GM21825 (cell line): ENCODE measurements around the gene LDHD.

Source experiments
- ATAC-seq: cut with Tn5 transposase; IDR thresholded peaks from one replicate; pipeline ENCODE4 v1.9.1; 2021; ENCODE audit warnings: mild to moderate bottlenecking, moderate library complexity; ENCODE audit not compliant: unreplicated experiment

LDHD gene

DNA sequence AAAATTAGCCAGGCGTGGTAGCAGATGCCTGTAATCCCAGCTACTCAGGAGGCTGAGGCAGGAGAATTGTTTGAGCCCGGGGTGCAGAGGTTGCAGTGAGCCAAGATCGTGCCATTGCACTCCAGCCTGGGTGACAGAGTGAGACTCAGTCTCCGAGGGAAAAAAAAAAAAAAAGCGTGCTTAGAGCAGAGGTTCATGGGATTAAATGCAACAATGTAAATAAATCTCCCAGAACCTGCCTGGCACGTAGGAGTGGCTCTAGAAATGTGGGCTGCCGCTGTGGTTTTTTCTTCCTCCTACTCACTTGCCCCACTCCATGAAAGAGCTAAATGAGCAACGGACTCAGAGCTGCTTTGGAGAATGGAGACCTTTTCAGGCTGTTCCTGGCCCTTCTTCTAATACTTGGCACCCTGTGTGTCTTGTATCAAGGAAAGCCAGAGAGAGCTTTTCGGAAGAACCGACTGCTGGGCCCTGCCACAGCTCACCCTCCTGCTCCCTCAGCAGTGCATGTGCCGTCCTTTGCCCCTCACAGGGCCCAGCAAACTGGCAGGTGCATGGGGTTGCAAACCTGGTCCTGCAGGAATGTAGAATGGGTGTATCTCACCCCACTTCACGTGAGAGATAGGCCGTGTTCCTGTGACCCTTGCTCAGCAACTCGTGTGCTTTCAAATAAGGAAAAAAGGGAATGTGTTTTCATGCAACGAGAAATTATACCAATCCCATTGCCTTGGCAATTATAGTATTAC lies 52.0 kb downstream of the LDHD start:
- ATAC-seq = no peak

DNA sequence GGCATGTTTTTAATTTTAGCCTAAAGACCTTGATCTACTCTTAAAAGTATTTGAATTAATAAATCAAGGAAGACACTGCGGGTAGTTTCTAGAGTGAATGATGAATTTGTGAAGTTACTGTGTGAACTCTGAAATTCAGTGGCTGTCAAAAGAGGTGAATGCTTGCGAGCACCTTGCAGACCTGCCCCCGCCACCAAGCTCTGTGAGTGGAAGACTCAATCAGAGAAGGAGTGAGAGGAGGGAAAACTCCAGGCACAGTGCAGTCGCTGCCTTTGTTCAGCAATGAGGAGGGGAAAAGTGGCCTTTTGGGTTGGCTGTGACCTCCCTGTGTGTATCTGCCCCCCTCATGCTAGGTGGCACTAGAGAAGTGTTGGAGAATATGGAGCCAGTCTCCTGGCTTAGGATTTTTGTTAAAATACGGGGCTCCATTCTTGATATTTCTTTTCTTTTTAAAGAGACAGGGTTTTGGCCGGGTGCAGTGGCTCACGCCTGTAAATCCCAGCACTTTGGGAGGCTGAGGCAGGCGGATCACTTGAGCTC lies 53.0 kb downstream of the LDHD start:
- ATAC-seq = no peak

DNA sequence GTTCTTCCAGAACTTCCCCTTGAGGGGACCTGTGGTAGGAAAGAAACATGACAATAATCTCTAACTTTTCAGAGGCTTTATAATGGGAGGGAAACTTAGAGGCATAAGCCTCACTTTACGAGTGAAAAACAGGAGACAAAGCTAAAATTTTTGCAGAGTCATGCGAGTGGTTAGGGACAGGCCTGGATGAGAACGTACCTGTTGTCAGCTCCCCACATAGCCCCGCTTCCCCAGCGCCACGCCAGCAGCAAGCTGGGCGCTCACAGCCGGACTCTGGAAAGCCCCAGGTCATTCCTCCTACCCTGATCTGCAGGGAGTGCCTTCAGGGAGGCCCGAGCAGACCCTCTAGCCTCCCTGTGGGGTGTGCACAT lies 53.6 kb downstream of the LDHD start:
- no peak for ATAC-seq

DNA sequence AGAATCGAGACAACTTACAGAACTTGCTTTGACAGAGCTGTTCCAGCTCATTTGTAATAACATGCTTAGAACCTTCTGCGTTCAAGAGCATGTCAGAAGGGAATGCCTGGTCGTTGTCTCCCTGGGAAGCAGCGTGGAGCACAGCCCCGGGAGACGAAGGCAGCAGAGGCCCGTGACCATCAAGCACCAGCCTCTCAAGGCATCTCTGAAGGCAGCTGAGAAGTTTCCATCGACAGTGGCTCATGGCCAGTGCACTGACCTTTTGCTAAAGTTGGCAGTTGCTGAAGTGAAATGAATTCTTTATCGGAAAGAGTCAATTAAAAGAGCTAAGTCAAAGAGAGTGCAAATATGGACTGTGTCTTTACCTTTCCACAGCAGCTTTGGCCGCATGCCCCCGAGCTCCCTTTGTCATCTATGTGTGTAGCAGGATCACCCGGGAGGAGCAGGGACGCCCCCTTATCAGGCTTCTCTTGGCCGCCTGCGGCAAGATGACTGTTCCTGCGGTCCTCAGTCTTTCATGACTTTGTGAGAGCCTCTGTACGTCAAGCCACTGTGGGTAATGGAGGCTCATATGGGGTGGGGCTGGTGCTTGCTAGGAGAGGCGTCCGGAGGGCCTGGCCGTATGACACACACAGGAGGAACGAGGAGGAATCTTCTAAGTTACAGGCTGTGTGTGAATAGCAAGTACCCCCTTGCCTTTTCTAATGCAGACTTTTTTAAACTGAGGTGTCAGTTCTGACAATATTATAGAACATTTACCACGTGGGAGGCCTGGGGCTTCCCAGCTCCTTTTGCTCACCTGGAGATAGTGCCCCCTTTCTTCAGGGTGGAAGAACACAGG lies 54.2 kb downstream of the LDHD start:
- ATAC-seq = no peak
